Neural progenitor cell (in vitro differentiated cells): Measurements from ENCODE around the gene IQSEC3.

Experiments
- CTCF ChIP-seq: fragments of 200-600 bp; sonication (generic); IDR thresholded peaks from 2 replicates; pipeline ENCODE4 v1.5.1; 2017; ENCODE audit warnings: antibody characterized with exemption, mild to moderate bottlenecking
- EZH2phosphoT487 ChIP-seq: fragments of 200-600 bp; sonication (generic); IDR thresholded peaks from 2 replicates; pipeline ENCODE4 v1.6.1; 2017; ENCODE audit warnings: antibody characterized with exemption

GRCh38 chr12:227286-227915, 160.8 kb downstream of the IQSEC3 start:
- no peak for TF ChIP-seq CTCF
- no peak for TF ChIP-seq EZH2phosphoT487
